Astrocyte (in vitro differentiated cells and primary cell): ENCODE data around the gene OR13A1.
"Not testable (repeated sequence)": the region's sequence is repeated elsewhere in the genome, so short reads cannot be mapped to it uniquely, and the experiment has no call there.

Experiments used
- EZH2 ChIP-seq: IDR thresholded peaks from 2 replicates; pipeline ENCODE4 v1.6.1; 2012; ENCODE audit warnings: mild to moderate bottlenecking, low read length, inconsistent platforms; ENCODE audit not compliant: insufficient read depth
- TF ChIP-seq, protein P1 (sequence below): IDR thresholded peaks from 2 replicates; pipeline ENCODE4 v1.5.1; 2011; ENCODE audit warnings: low read depth, mild to moderate bottlenecking, inconsistent platforms, low read length, moderate library complexity; ENCODE audit not compliant: insufficient read depth

DNA sequence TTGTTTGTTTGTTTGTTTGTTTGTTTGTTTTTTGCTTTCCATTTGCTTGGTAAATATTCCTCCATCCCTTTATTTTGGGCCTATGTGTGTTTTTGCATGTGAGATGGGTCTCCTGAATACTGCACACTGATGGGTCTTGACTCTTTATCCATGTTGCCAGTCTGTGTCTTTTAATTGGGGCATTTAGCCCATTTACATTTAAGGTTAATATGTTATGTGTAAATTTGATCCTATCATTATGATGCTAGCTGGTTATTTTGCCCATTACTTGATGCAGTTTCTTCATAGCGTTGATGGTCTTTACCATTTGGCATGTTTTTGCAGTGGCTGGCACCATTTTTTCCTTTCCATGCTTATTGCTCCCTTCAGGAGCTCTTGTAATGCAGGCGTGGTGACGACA is 16.4 kb upstream of the OR13A1 start:
- TF ChIP-seq, protein P1, sequence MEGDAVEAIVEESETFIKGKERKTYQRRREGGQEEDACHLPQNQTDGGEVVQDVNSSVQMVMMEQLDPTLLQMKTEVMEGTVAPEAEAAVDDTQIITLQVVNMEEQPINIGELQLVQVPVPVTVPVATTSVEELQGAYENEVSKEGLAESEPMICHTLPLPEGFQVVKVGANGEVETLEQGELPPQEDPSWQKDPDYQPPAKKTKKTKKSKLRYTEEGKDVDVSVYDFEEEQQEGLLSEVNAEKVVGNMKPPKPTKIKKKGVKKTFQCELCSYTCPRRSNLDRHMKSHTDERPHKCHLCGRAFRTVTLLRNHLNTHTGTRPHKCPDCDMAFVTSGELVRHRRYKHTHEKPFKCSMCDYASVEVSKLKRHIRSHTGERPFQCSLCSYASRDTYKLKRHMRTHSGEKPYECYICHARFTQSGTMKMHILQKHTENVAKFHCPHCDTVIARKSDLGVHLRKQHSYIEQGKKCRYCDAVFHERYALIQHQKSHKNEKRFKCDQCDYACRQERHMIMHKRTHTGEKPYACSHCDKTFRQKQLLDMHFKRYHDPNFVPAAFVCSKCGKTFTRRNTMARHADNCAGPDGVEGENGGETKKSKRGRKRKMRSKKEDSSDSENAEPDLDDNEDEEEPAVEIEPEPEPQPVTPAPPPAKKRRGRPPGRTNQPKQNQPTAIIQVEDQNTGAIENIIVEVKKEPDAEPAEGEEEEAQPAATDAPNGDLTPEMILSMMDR, result not testable (repeated sequence)
- not testable (repeated sequence) for TF ChIP-seq EZH2
